Measurements from ENCODE around the gene CUTC. TPM values are rescaled to one million over a fixed set of nuclear protein-coding genes. Genes with fewer than 3 reads are reported as not detected.

Gene CUTC
- total RNA-seq, 1 experiment from 2014 or later: 22.9 TPM

GRCh38 chr10:99788598-99789256 is 56.7 kb downstream of the CUTC start:
- Histone ChIP-seq H3K79me2 (ENCODE audit: low read length) (no peaks in the 10 kb centered on the region), H3K4me2 (ENCODE audit: low read depth, low read length, poor library complexity, severe bottlenecking) (no peak overlapping the region), H4K20me1 (ENCODE audit: insufficient read depth, low read depth, low read length) (no peaks in the 10 kb centered on the region), H3K4me3 (ENCODE audit: low read length) (no peak overlapping the region), H3K9me2 (replicated peaks; ENCODE audit: insufficient read depth, low read length) (no peaks in the 10 kb centered on the region), H3K4me1 (ENCODE audit: low read length) (no peaks in the 10 kb centered on the region), H3K36me3 (ENCODE audit: insufficient read depth, low read length) (no peaks in the 10 kb centered on the region), H3K27ac (ENCODE audit: low read length) (no peak overlapping the region), H3K27me3 (ENCODE audit: low read length) (no peaks in the 10 kb centered on the region), H3K9me3 (ENCODE audit: low read length) (no peaks in the 10 kb centered on the region), H3K9ac (ENCODE audit: low read length) (no peak overlapping the region), H2AFZ (ENCODE audit: low read length) (no peak overlapping the region)
- no peak for DNase-seq

GRCh38 chr10:99791831-99792230 is 59.8 kb downstream of the CUTC start:
- no peak overlapping the region for H2AFZ ChIP-seq (ENCODE audit: low read length)
- no peak overlapping the region for H3K4me2 ChIP-seq (ENCODE audit: low read depth, low read length, poor library complexity, severe bottlenecking)
- DNase-seq: no peak
- H3K36me3 ChIP-seq (ENCODE audit: insufficient read depth, low read length): no peaks in the 10 kb centered on the region
- H3K9ac ChIP-seq (ENCODE audit: low read length): no peak overlapping the region
- H3K27ac ChIP-seq (ENCODE audit: low read length): no peak overlapping the region
- no peaks in the 10 kb centered on the region for H4K20me1 ChIP-seq (ENCODE audit: insufficient read depth, low read depth, low read length)
- H3K4me3 ChIP-seq (ENCODE audit: low read length): no peak overlapping the region
- no peaks in the 10 kb centered on the region for H3K27me3 ChIP-seq (ENCODE audit: low read length)
- no peaks in the 10 kb centered on the region for H3K4me1 ChIP-seq (ENCODE audit: low read length)
- H3K9me3 ChIP-seq (ENCODE audit: low read length): no peaks in the 10 kb centered on the region
- H3K79me2 ChIP-seq (ENCODE audit: low read length): no peaks in the 10 kb centered on the region
- no peaks in the 10 kb centered on the region for H3K9me2 ChIP-seq (replicated peaks; ENCODE audit: insufficient read depth, low read length)

DNA sequence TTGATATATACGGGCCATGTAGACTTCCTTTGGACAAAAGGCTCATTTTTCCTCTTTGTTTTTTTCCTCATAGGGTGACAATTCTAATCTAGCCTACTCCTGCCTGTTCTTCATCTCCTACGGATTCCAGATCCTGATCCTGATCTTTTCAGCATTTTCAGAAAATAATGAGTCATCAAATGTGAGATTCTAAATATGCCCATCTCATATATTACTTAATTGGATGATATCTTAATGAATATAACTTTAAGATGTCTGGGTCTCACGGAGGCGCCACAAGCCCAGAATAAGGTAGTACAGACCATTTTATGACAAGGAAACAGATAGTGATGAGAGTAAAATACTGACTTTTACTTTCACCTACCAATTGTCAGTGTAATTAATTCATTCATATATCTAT is 61.8 kb downstream of the CUTC start:
- Histone ChIP-seq H3K4me3 (ENCODE audit: low read length) (no peak overlapping the region), H3K27ac (ENCODE audit: low read length) (no peak overlapping the region), H3K9ac (ENCODE audit: low read length) (no peak overlapping the region), H2AFZ (ENCODE audit: low read length) (no peak overlapping the region), H3K4me2 (ENCODE audit: low read depth, low read length, poor library complexity, severe bottlenecking) (no peak overlapping the region), H3K36me3 (ENCODE audit: insufficient read depth, low read length) (no peaks in the 10 kb centered on the region), H3K9me2 (replicated peaks; ENCODE audit: insufficient read depth, low read length) (no peaks in the 10 kb centered on the region), H3K79me2 (ENCODE audit: low read length) (no peaks in the 10 kb centered on the region), H3K4me1 (ENCODE audit: low read length) (no peaks in the 10 kb centered on the region), H4K20me1 (ENCODE audit: insufficient read depth, low read depth, low read length) (no peaks in the 10 kb centered on the region), H3K27me3 (ENCODE audit: low read length) (no peaks in the 10 kb centered on the region), H3K9me3 (ENCODE audit: low read length) (no peaks in the 10 kb centered on the region)
- no peak for DNase-seq

- Histone ChIP-seq H3K4me1 (ENCODE audit: low read length) (no peaks in the 10 kb centered on the region), H3K4me2 (ENCODE audit: low read depth, low read length, poor library complexity, severe bottlenecking) (no peak overlapping the region), H3K79me2 (ENCODE audit: low read length) (no peaks in the 10 kb centered on the region), H3K9me2 (replicated peaks; ENCODE audit: insufficient read depth, low read length) (no peaks in the 10 kb centered on the region), H3K27ac (ENCODE audit: low read length) (no peak overlapping the region), H3K36me3 (ENCODE audit: insufficient read depth, low read length) (no peaks in the 10 kb centered on the region), H3K9ac (ENCODE audit: low read length) (no peak overlapping the region), H3K9me3 (ENCODE audit: low read length) (no peaks in the 10 kb centered on the region), H3K27me3 (ENCODE audit: low read length) (no peaks in the 10 kb centered on the region), H3K4me3 (ENCODE audit: low read length) (no peak overlapping the region), H2AFZ (ENCODE audit: low read length) (no peak overlapping the region), H4K20me1 (ENCODE audit: insufficient read depth, low read depth, low read length) (no peaks in the 10 kb centered on the region)
- DNase-seq: no peak
These were observed 64.9 kb downstream of the CUTC start for GRCh38 chr10:99796928-99797327.

DNA sequence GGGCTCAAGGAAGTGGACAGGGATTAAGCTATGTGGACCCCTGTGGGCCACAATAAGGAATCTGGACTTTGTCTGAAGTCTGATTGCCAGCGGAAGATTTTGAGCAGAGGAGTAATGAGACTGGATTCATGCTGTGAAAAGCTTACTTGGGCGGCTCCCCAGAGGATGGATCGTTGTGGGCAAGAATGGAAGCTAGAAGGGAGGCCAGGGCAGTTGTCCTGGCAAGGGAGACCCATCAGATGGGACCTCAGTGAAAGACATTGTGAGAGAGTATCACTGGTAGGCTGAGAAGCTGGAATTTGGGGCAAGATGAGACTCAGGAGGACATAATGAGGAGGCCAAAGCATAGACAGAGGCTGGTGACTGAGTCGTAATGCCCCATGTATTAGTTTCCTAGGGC is 66.0 kb downstream of the CUTC start:
- no peaks in the 10 kb centered on the region for H3K36me3 ChIP-seq (ENCODE audit: insufficient read depth, low read length)
- H3K9me3 ChIP-seq (ENCODE audit: low read length): no peaks in the 10 kb centered on the region
- H3K4me2 ChIP-seq (ENCODE audit: low read depth, low read length, poor library complexity, severe bottlenecking): no peak overlapping the region
- H3K27me3 ChIP-seq (ENCODE audit: low read length): no peaks in the 10 kb centered on the region
- H3K4me1 ChIP-seq (ENCODE audit: low read length): no peaks in the 10 kb centered on the region
- DNase-seq: no peak
- H2AFZ ChIP-seq (ENCODE audit: low read length): no peak overlapping the region
- no peaks in the 10 kb centered on the region for H3K9me2 ChIP-seq (replicated peaks; ENCODE audit: insufficient read depth, low read length)
- no peak overlapping the region for H3K4me3 ChIP-seq (ENCODE audit: low read length)
- H3K79me2 ChIP-seq (ENCODE audit: low read length): no peaks in the 10 kb centered on the region
- H3K9ac ChIP-seq (ENCODE audit: low read length): no peak overlapping the region
- H3K27ac ChIP-seq (ENCODE audit: low read length): no peak overlapping the region
- H4K20me1 ChIP-seq (ENCODE audit: insufficient read depth, low read depth, low read length): no peaks in the 10 kb centered on the region

- no peaks in the 10 kb centered on the region for H3K9me2 ChIP-seq (replicated peaks; ENCODE audit: insufficient read depth, low read length)
- no peaks in the 10 kb centered on the region for H4K20me1 ChIP-seq (ENCODE audit: insufficient read depth, low read depth, low read length)
- no peak overlapping the region for H3K4me2 ChIP-seq (ENCODE audit: low read depth, low read length, poor library complexity, severe bottlenecking)
- no peaks in the 10 kb centered on the region for H3K9me3 ChIP-seq (ENCODE audit: low read length)
- no peak overlapping the region for H3K4me3 ChIP-seq (ENCODE audit: low read length)
- no peaks in the 10 kb centered on the region; the same call in 1 of the 2 replicates for H3K27me3 ChIP-seq (ENCODE audit: low read length)
- H3K4me1 ChIP-seq (ENCODE audit: low read length): no peaks in the 10 kb centered on the region
- no peaks in the 10 kb centered on the region for H3K79me2 ChIP-seq (ENCODE audit: low read length)
- no peak overlapping the region for H3K27ac ChIP-seq (ENCODE audit: low read length)
- no peaks in the 10 kb centered on the region for H3K36me3 ChIP-seq (ENCODE audit: insufficient read depth, low read length)
- DNase-seq: no peak
- no peak overlapping the region for H2AFZ ChIP-seq (ENCODE audit: low read length)
- H3K9ac ChIP-seq (ENCODE audit: low read length): no peak overlapping the region
These were observed 66.9 kb downstream of the CUTC start for GRCh38 chr10:99798920-99799319.

- no peak overlapping the region for H3K9ac ChIP-seq (ENCODE audit: low read length)
- DNase-seq: no peak
- H3K27ac ChIP-seq (ENCODE audit: low read length): no peak overlapping the region
- no peaks in the 10 kb centered on the region for H3K4me1 ChIP-seq (ENCODE audit: low read length)
- no peak overlapping the region for H2AFZ ChIP-seq (ENCODE audit: low read length)
- H4K20me1 ChIP-seq (ENCODE audit: insufficient read depth, low read depth, low read length): no peaks in the 10 kb centered on the region
- H3K9me3 ChIP-seq (ENCODE audit: low read length): no peaks in the 10 kb centered on the region
- no peak overlapping the region for H3K4me3 ChIP-seq (ENCODE audit: low read length)
- no peaks in the 10 kb centered on the region for H3K9me2 ChIP-seq (replicated peaks; ENCODE audit: insufficient read depth, low read length)
- H3K79me2 ChIP-seq (ENCODE audit: low read length): no peaks in the 10 kb centered on the region
- no peaks in the 10 kb centered on the region; the same call in 1 of the 2 replicates for H3K27me3 ChIP-seq (ENCODE audit: low read length)
- no peaks in the 10 kb centered on the region for H3K36me3 ChIP-seq (ENCODE audit: insufficient read depth, low read length)
- H3K4me2 ChIP-seq (ENCODE audit: low read depth, low read length, poor library complexity, severe bottlenecking): no peak overlapping the region
These were observed 67.6 kb downstream of the CUTC start for GRCh38 chr10:99799613-99800012.

GRCh38 chr10:99804471-99804870 is 72.4 kb downstream of the CUTC start:
- no peaks in the 10 kb centered on the region; the same call in 1 of the 2 replicates for H3K27me3 ChIP-seq (ENCODE audit: low read length)
- H3K4me1 ChIP-seq (ENCODE audit: low read length): peaks cover 11% of the 10 kb centered on the region

More at GRCh38 chr10:99804471-99804870, 72.4 kb downstream of the CUTC start:
- no peaks in the 10 kb centered on the region for H3K36me3 ChIP-seq (ENCODE audit: insufficient read depth, low read length)
- no peak overlapping the region for H3K4me2 ChIP-seq (ENCODE audit: low read depth, low read length, poor library complexity, severe bottlenecking)
- no peak overlapping the region for H3K27ac ChIP-seq (ENCODE audit: low read length)
- H3K79me2 ChIP-seq (ENCODE audit: low read length): no peaks in the 10 kb centered on the region
- no peak overlapping the region for H3K4me3 ChIP-seq (ENCODE audit: low read length)
- no peaks in the 10 kb centered on the region for H4K20me1 ChIP-seq (ENCODE audit: insufficient read depth, low read depth, low read length)
- no peak overlapping the region for H3K9ac ChIP-seq (ENCODE audit: low read length)
- H2AFZ ChIP-seq (ENCODE audit: low read length): no peak overlapping the region
- DNase-seq: no peak
- H3K9me3 ChIP-seq (ENCODE audit: low read length): no peaks in the 10 kb centered on the region
- H3K9me2 ChIP-seq (replicated peaks; ENCODE audit: insufficient read depth, low read length): no peaks in the 10 kb centered on the region
